Astrocyte (in vitro differentiated cells and primary cell): Measurements from ENCODE around the gene DNAAF1. TPM values are rescaled to one million over a fixed set of nuclear protein-coding genes. Genes with fewer than 3 reads are reported as not detected.

Experiments
- DNase-seq: peaks from one replicate; pipeline ENCODE4 v3.0.0-alpha.2; 2010; ENCODE audit warnings: low read depth
- FAIRE-seq: peaks from 2 replicates; lab custom pipeline; 2011; peaks lifted over from hg19 to GRCh38; lab: Jason Lieb, UNC
- H2AFZ ChIP-seq: 2 replicates; pipeline ENCODE4 v1.6.0; 2012; ENCODE audit warnings: low read depth, low read length, inconsistent platforms
- H3K27ac ChIP-seq: 2 replicates; pipeline ENCODE4 v1.5.1; 2011; ENCODE audit warnings: low read depth, low read length, inconsistent platforms
- H3K27me3 ChIP-seq: 2 replicates; pipeline ENCODE4 v1.6.0; 2011; ENCODE audit warnings: low read length, inconsistent platforms; ENCODE audit not compliant: insufficient read depth
- H3K36me3 ChIP-seq: 2 replicates; pipeline ENCODE4 v1.5.1; 2011; ENCODE audit warnings: low read length, inconsistent platforms; ENCODE audit not compliant: insufficient read depth
- H3K4me1 ChIP-seq: 2 replicates; pipeline ENCODE4 v1.5.1; 2011; ENCODE audit warnings: low read length, inconsistent platforms; ENCODE audit not compliant: insufficient read depth
- H3K4me2 ChIP-seq: 2 replicates; pipeline ENCODE4 v1.6.0; 2012; ENCODE audit warnings: low read length, inconsistent platforms
- H3K4me3 ChIP-seq: 2 replicates; pipeline ENCODE4 v1.5.1; 2011; ENCODE audit warnings: low read depth, mild to moderate bottlenecking, low read length, inconsistent platforms; ENCODE audit not compliant: insufficient read depth
- H3K79me2 ChIP-seq: 2 replicates; pipeline ENCODE4 v1.6.0; 2012; ENCODE audit warnings: mild to moderate bottlenecking, low read length, inconsistent platforms; ENCODE audit not compliant: insufficient read depth
- H3K9ac ChIP-seq: 2 replicates; pipeline ENCODE4 v1.6.0; 2012; ENCODE audit warnings: mild to moderate bottlenecking, low read length, inconsistent platforms
- H3K9me3 ChIP-seq: 2 replicates; pipeline ENCODE4 v1.5.1; 2012; ENCODE audit warnings: low read depth, mild to moderate bottlenecking, low read length, inconsistent platforms; ENCODE audit not compliant: insufficient read depth
- H4K20me1 ChIP-seq: 2 replicates; pipeline ENCODE4 v1.6.0; 2012; ENCODE audit warnings: low read length, inconsistent platforms; ENCODE audit not compliant: insufficient read depth
- H3K27ac Mint-ChIP-seq: one replicate; pipeline ENCODE4 v1.8.0; 2021; ENCODE audit warnings: mild to moderate bottlenecking, mixed read lengths; ENCODE audit not compliant: unreplicated experiment
- H3K27me3 Mint-ChIP-seq: one replicate; pipeline ENCODE4 v1.8.0; 2021; ENCODE audit warnings: low read depth, mixed read lengths; ENCODE audit not compliant: unreplicated experiment
- H3K36me3 Mint-ChIP-seq: one replicate; pipeline ENCODE4 v1.8.0; 2021; ENCODE audit warnings: low read depth, mixed read lengths; ENCODE audit not compliant: unreplicated experiment
- H3K4me1 Mint-ChIP-seq: one replicate; pipeline ENCODE4 v1.8.0; 2021; ENCODE audit warnings: low read depth, mixed read lengths; ENCODE audit not compliant: unreplicated experiment
- H3K4me3 Mint-ChIP-seq: one replicate; pipeline ENCODE4 v1.8.0; 2021; ENCODE audit warnings: mild to moderate bottlenecking, moderate library complexity, mixed read lengths; ENCODE audit not compliant: unreplicated experiment
- H3K9me3 Mint-ChIP-seq: one replicate; pipeline ENCODE4 v1.8.0; 2021; ENCODE audit warnings: mild to moderate bottlenecking, mixed read lengths; ENCODE audit not compliant: unreplicated experiment
- CTCF ChIP-seq: IDR thresholded peaks from 2 replicates; pipeline ENCODE4 v1.5.1; 2011; ENCODE audit warnings: low read depth, mild to moderate bottlenecking, inconsistent platforms, low read length, moderate library complexity; ENCODE audit not compliant: insufficient read depth
- EZH2 ChIP-seq: IDR thresholded peaks from 2 replicates; pipeline ENCODE4 v1.6.1; 2012; ENCODE audit warnings: mild to moderate bottlenecking, low read length, inconsistent platforms; ENCODE audit not compliant: insufficient read depth
- total RNA-seq: library from RNA; stranded (reverse); gene quantifications from 2 replicates; pipeline ENCODE4 v1.2.1, GENCODE V29; 2021

The DNAAF1 gene
- total RNA-seq, 1 donor from 2014 or later = 0.30 TPM

GRCh38 chr16:84178892-84179611 lies 33.9 kb downstream of the DNAAF1 start:
- peaks cover 9% of the 10 kb centered on the region for H3K36me3 Mint-ChIP-seq
- Histone ChIP-seq H2AFZ (no peak overlapping the region), H3K9me3 (no peaks in the 10 kb centered on the region), H3K4me2 (no peak overlapping the region), H3K27ac (no peak overlapping the region), H3K9ac (no peak overlapping the region), H3K79me2 (peaks cover 14% of the 10 kb centered on the region), H3K4me1 (peaks cover 18% of the 10 kb centered on the region), H3K4me3 (no peak overlapping the region), H4K20me1 (peaks cover 39% of the 10 kb centered on the region), H3K27me3 (no peaks in the 10 kb centered on the region), H3K36me3 (no peaks in the 10 kb centered on the region)
- TF ChIP-seq EZH2 (no peak), CTCF (no peak)
- no peak overlapping the region for H3K4me3 Mint-ChIP-seq
- no peak for FAIRE-seq
- no peak overlapping the region for H3K27ac Mint-ChIP-seq
- H3K9me3 Mint-ChIP-seq = no peaks in the 10 kb centered on the region
- peaks cover 34% of the 10 kb centered on the region for H3K4me1 Mint-ChIP-seq
- DNase-seq = no peak
- no peaks in the 10 kb centered on the region for H3K27me3 Mint-ChIP-seq

- peaks cover 11% of the 10 kb centered on the region for H3K36me3 Mint-ChIP-seq
- H2AFZ ChIP-seq = no peak overlapping the region
Observed at GRCh38 chr16:84179612-84180320, 34.7 kb downstream of the DNAAF1 start.

More at GRCh38 chr16:84179612-84180320, 34.7 kb downstream of the DNAAF1 start:
- Mint-ChIP-seq H3K27ac (no peak overlapping the region), H3K9me3 (no peaks in the 10 kb centered on the region), H3K4me1 (peaks cover 34% of the 10 kb centered on the region), H3K4me3 (no peak overlapping the region), H3K27me3 (no peaks in the 10 kb centered on the region)
- peaks cover 18% of the 10 kb centered on the region for H3K4me1 ChIP-seq
- no peak overlapping the region for H3K4me2 ChIP-seq
- DNase-seq = no peak
- no peaks in the 10 kb centered on the region for H3K36me3 ChIP-seq
- H3K9ac ChIP-seq = no peak overlapping the region
- H3K27me3 ChIP-seq = no peaks in the 10 kb centered on the region
- H3K79me2 ChIP-seq = peaks cover 21% of the 10 kb centered on the region
- H4K20me1 ChIP-seq = peaks cover 46% of the 10 kb centered on the region
- no peak overlapping the region for H3K27ac ChIP-seq
- no peak overlapping the region for H3K4me3 ChIP-seq
- FAIRE-seq = no peak
- no peaks in the 10 kb centered on the region for H3K9me3 ChIP-seq
- TF ChIP-seq CTCF (no peak), EZH2 (no peak)
